ENCODE data around the gene OR5T2.

Gene OR5T2

DNA sequence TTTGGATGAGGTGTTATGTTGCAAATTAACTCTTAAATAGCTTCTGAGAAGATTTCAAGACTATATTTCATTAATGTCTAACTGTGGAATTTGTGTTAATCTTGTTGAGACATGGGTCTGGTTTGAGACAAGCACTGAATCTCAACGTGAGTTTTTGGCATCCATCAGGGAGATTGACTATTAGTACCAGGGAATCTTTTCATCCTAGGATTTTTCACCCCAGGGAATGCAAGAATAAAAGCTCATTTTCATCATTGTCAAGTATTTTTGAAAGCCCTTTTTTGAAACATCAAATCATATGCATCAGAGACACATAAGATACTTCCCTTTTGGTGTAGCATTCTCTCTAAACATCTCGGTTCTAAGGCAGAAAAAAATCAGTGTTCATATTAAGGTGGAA lies 19.5 kb downstream of the OR5T2 start:
- H3K9me3 ChIP-seq (ENCODE audit: control insufficient read depth, low read length) = no peaks in the 10 kb centered on the region
- TF ChIP-seq, protein P1, sequence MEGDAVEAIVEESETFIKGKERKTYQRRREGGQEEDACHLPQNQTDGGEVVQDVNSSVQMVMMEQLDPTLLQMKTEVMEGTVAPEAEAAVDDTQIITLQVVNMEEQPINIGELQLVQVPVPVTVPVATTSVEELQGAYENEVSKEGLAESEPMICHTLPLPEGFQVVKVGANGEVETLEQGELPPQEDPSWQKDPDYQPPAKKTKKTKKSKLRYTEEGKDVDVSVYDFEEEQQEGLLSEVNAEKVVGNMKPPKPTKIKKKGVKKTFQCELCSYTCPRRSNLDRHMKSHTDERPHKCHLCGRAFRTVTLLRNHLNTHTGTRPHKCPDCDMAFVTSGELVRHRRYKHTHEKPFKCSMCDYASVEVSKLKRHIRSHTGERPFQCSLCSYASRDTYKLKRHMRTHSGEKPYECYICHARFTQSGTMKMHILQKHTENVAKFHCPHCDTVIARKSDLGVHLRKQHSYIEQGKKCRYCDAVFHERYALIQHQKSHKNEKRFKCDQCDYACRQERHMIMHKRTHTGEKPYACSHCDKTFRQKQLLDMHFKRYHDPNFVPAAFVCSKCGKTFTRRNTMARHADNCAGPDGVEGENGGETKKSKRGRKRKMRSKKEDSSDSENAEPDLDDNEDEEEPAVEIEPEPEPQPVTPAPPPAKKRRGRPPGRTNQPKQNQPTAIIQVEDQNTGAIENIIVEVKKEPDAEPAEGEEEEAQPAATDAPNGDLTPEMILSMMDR (IDR thresholded peaks at IDR 0.05) = no peak
- H3K4me3 ChIP-seq (ENCODE audit: low read depth, low read length) = no peak overlapping the region
- no peaks in the 10 kb centered on the region for H3K27me3 ChIP-seq (ENCODE audit: control insufficient read depth, insufficient read depth, low read length)
- no peaks in the 10 kb centered on the region for H3K4me1 ChIP-seq
- H3K9ac ChIP-seq = no peak overlapping the region
- no peak overlapping the region for H2AFZ ChIP-seq
- no peaks in the 10 kb centered on the region for H3K36me3 ChIP-seq (ENCODE audit: control insufficient read depth, insufficient read depth, low read length)
- no peak overlapping the region for H3K4me2 ChIP-seq (ENCODE audit: low read length)
- no peak overlapping the region for H3K27ac ChIP-seq
- H3K79me2 ChIP-seq = no peaks in the 10 kb centered on the region

DNA sequence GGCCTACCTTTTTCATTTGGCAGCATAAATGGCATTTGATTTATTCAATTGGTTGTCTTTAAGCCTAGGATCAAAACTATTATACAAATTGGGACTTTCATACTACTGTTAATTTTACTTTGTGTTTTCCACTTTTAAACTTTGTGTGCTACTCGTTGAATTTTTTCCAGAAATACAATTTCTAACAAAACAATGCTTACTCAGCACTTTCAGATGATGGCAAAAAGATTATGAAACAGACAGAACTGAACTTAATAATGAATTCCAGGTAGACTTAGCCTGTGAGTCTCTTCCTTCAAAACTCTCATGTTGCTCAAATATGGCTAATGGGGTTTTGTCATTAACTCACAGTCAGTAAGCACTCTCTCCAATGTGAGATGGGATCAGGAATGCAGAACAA lies 26.3 kb downstream of the OR5T2 start:
- TF ChIP-seq, protein P1 (IDR thresholded peaks at IDR 0.05) = no peak

DNA sequence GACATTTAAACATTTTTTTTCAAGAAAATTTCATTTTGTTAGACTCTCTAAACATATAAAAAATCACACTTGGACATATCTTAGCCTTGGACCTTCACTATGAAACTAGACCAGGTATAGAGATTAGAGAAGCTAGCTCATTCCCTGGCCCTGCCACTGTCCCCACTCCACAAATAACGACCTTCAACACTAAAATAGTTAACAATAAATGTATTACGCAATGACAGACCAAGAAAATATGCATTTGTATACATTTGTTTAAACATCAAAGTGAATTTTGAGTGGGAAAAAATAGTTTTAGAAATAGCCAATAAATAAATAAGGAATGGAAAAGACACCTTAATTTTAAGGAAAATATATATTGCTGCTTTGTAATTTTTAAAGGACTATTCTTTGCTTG lies 36.7 kb downstream of the OR5T2 start:
- no peak overlapping the region for H3K4me3 ChIP-seq (ENCODE audit: low read depth, low read length)
- no peak overlapping the region for H3K4me2 ChIP-seq (ENCODE audit: low read length)
- H3K79me2 ChIP-seq = no peaks in the 10 kb centered on the region
- H3K9ac ChIP-seq = no peak overlapping the region
- TF ChIP-seq, protein P1 (IDR thresholded peaks at IDR 0.05) = no peak
- H3K36me3 ChIP-seq (ENCODE audit: control insufficient read depth, insufficient read depth, low read length) = no peaks in the 10 kb centered on the region
- H3K9me3 ChIP-seq (ENCODE audit: control insufficient read depth, low read length) = no peaks in the 10 kb centered on the region
- no peak overlapping the region for H2AFZ ChIP-seq
- no peaks in the 10 kb centered on the region for H3K4me1 ChIP-seq
- no peaks in the 10 kb centered on the region for H3K27me3 ChIP-seq (ENCODE audit: control insufficient read depth, insufficient read depth, low read length)
- no peak overlapping the region for H3K27ac ChIP-seq

More for the DNA sequence above, 26.3 kb downstream of the OR5T2 start:
- Histone ChIP-seq H3K27ac (no peak overlapping the region), H3K4me3 (ENCODE audit: low read depth, low read length) (no peak overlapping the region), H3K4me2 (ENCODE audit: low read length) (no peak overlapping the region), H3K4me1 (no peaks in the 10 kb centered on the region), H3K27me3 (ENCODE audit: control insufficient read depth, insufficient read depth, low read length) (no peaks in the 10 kb centered on the region), H3K79me2 (no peaks in the 10 kb centered on the region), H3K9ac (no peak overlapping the region), H3K36me3 (ENCODE audit: control insufficient read depth, insufficient read depth, low read length) (no peaks in the 10 kb centered on the region), H2AFZ (no peak overlapping the region), H3K9me3 (ENCODE audit: control insufficient read depth, low read length) (no peaks in the 10 kb centered on the region)

DNA sequence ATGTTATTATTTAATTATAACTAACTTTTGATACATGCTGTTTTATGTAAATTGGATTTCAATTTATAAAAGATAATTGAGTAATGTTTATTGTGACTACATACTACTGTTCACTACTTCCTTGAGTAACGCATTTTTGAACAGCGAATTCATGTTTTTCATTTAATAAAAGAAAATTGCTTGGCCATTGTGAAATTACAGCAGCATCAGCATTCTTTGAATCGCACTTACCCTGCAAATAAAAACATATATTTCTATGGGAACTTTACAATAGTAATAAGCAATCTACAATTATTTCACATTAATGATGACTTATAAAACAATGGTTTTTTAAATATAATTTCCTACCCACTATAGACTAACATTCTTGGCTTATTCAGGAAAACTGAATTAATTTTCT lies 37.4 kb downstream of the OR5T2 start:
- no peak overlapping the region for H3K4me3 ChIP-seq (ENCODE audit: low read depth, low read length)
- H3K4me1 ChIP-seq = no peaks in the 10 kb centered on the region
- H3K27me3 ChIP-seq (ENCODE audit: control insufficient read depth, insufficient read depth, low read length) = no peaks in the 10 kb centered on the region
- no peak overlapping the region for H3K4me2 ChIP-seq (ENCODE audit: low read length)
- no peak overlapping the region for H2AFZ ChIP-seq
- no peak overlapping the region for H3K9ac ChIP-seq
- TF ChIP-seq, protein P1 (IDR thresholded peaks at IDR 0.05) = no peak
- no peaks in the 10 kb centered on the region for H3K36me3 ChIP-seq (ENCODE audit: control insufficient read depth, insufficient read depth, low read length)
- H3K27ac ChIP-seq = no peak overlapping the region
- no peaks in the 10 kb centered on the region for H3K9me3 ChIP-seq (ENCODE audit: control insufficient read depth, low read length)
- no peaks in the 10 kb centered on the region for H3K79me2 ChIP-seq

DNA sequence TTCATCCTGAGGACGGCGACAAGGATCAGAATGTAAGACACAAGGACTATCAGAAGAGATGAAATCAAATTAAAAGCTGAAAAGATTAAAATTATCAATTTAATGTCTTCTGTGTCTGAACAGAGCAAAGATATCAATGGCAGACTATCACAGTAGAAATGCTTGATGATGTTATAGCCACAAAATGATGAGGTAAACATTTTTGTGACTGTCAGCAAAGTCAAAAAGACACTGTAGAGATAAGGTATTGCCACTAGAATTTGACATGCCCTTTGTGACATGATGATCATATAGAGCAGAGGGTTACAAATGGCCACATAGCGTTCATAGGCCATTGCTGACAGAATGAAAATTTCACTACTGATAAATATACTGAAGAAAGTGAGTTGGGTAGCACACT lies 45.5 kb downstream of the OR5T2 start:
- no peaks in the 10 kb centered on the region for H3K36me3 ChIP-seq (ENCODE audit: control insufficient read depth, insufficient read depth, low read length)
- H3K4me2 ChIP-seq (ENCODE audit: low read length) = no peak overlapping the region
- no peaks in the 10 kb centered on the region for H3K4me1 ChIP-seq
- no peaks in the 10 kb centered on the region for H3K9me3 ChIP-seq (ENCODE audit: control insufficient read depth, low read length)
- no peaks in the 10 kb centered on the region for H3K79me2 ChIP-seq
- no peak overlapping the region for H3K9ac ChIP-seq
- no peak overlapping the region for H3K27ac ChIP-seq
- H3K4me3 ChIP-seq (ENCODE audit: low read depth, low read length) = no peak overlapping the region
- TF ChIP-seq, protein P1 (IDR thresholded peaks at IDR 0.05) = no peak
- no peak overlapping the region for H2AFZ ChIP-seq
- no peaks in the 10 kb centered on the region for H3K27me3 ChIP-seq (ENCODE audit: control insufficient read depth, insufficient read depth, low read length)
